BE2C (cell line): ENCODE results near the gene NCOA4.

Experiments
- DNase-seq: peaks from one replicate; pipeline ENCODE4 v3.0.0-alpha.2; 2020
- H3K27me3 ChIP-seq: fragments of 250-450 bp; sonication (Bioruptor Pico); 2 replicates; pipeline ENCODE4 v1.5.1; 2020; ENCODE audit warnings: mild to moderate bottlenecking
- H3K36me3 ChIP-seq: fragments of 250-450 bp; sonication (Bioruptor Pico); 2 replicates; pipeline ENCODE4 v1.5.1; 2020; ENCODE audit warnings: mild to moderate bottlenecking
- H3K4me1 ChIP-seq: fragments of 250-450 bp; sonication (Bioruptor Pico); 2 replicates; pipeline ENCODE4 v1.5.1; 2020
- H3K4me3 ChIP-seq: 2 replicates; pipeline ENCODE4 v1.5.1; 2011; ENCODE audit warnings: low read depth, low read length
- H3K9me3 ChIP-seq: fragments of 250-450 bp; sonication (Bioruptor Pico); 2 replicates; pipeline ENCODE4 v1.5.1; 2020
- CTCF ChIP-seq: IDR thresholded peaks from 2 replicates; pipeline ENCODE4 v1.5.1; 2012; ENCODE audit warnings: mild to moderate bottlenecking, low read depth, low read length

NCOA4 gene

GRCh38 chr10:46033602-46034011 lies 3.2 kb upstream of the NCOA4 start:
- H3K4me3 ChIP-seq, result no peak overlapping the region
- no peaks in the 10 kb centered on the region for H3K4me1 ChIP-seq
- H3K36me3 ChIP-seq, result no peaks in the 10 kb centered on the region
- no peak for TF ChIP-seq CTCF
- no peak for DNase-seq
- H3K27me3 ChIP-seq, result no peaks in the 10 kb centered on the region
- no peaks in the 10 kb centered on the region for H3K9me3 ChIP-seq

- no peaks in the 10 kb centered on the region for H3K27me3 ChIP-seq
- DNase-seq, result no peak
- no peak overlapping the region for H3K4me3 ChIP-seq
- H3K4me1 ChIP-seq, result no peaks in the 10 kb centered on the region
- no peaks in the 10 kb centered on the region for H3K36me3 ChIP-seq
- no peak for TF ChIP-seq CTCF
- H3K9me3 ChIP-seq, result no peaks in the 10 kb centered on the region
Observed at GRCh38 chr10:46031648-46032532, 1.5 kb upstream of the NCOA4 start.

GRCh38 chr10:46029461-46030030 lies 877 bp downstream of the NCOA4 start:
- Histone ChIP-seq H3K27me3 (no peaks in the 10 kb centered on the region), H3K36me3 (no peaks in the 10 kb centered on the region), H3K9me3 (no peaks in the 10 kb centered on the region), H3K4me3 (peak overlapping the region; percentile 88), H3K4me1 (no peaks in the 10 kb centered on the region)
- no peak for TF ChIP-seq CTCF
- DNase-seq, result no peak

GRCh38 chr10:46028584-46029460 lies 1.6 kb downstream of the NCOA4 start:
- H3K4me3 ChIP-seq, result peak overlapping the region; percentile 88

GRCh38 chr10:46026106-46026505 lies 4.3 kb downstream of the NCOA4 start:
- no peak for DNase-seq
- Histone ChIP-seq H3K4me1 (no peaks in the 10 kb centered on the region), H3K36me3 (no peaks in the 10 kb centered on the region), H3K9me3 (no peaks in the 10 kb centered on the region), H3K4me3 (no peak overlapping the region), H3K27me3 (no peaks in the 10 kb centered on the region)
- TF ChIP-seq CTCF, result no peak

More at GRCh38 chr10:46028584-46029460, 1.6 kb downstream of the NCOA4 start:
- peak; percentile 71 for TF ChIP-seq CTCF
- DNase-seq, result peak; percentile 26
- Histone ChIP-seq H3K9me3 (no peaks in the 10 kb centered on the region), H3K27me3 (no peaks in the 10 kb centered on the region), H3K36me3 (no peaks in the 10 kb centered on the region), H3K4me1 (no peaks in the 10 kb centered on the region)
